ENCODE data around the gene HSPG2.

HSPG2 gene

DNA sequence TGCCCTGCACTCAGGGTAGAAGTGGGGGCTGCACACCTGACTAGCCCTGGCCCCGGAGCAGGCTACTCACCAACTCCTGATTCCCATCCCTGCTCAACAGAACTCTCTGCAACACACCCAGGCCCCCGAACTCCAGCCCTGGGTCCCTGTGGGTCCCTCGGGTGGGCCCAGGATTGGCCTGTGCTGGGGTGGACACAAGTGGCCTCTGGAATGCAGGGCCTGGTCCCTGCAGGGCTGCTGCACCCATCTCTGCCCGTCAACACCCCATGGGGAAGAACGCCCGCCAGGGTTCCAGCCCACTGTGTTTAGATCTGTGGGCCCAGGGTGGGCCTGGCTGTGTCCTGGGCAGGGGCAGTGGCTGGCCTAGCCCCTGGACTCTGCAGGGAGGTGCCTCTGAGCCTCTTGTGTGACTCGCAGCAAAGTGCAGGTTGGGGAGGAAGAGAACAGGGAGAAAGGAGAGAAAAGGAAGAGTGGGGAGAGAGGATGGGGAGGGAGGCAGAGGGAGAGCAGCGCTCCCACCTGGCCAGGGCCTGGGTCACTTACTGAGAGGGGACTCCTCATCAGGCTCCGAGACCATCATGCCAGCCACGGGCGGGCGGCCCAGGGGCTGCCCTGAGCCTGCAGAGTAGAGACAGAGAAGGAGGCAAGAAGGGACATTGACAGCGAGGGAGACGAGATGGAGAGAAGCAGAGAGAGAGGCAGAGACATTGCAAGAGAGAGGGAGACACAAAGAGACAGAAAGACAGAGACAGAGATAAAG lies 43.9 kb downstream of the HSPG2 start:
- no CpG with 5 or more reads among the region's 14 CpGs for WGBS (ENCODE audit: extremely low coverage, insufficient coverage, insufficient read length)
- Histone ChIP-seq H3K18ac (ENCODE audit: low read length) (no peak overlapping the region), H4K8ac (ENCODE audit: low read depth, low read length) (no peak overlapping the region), H2BK5ac (ENCODE audit: low read depth, low read length, poor library complexity) (no peak overlapping the region), H3K27me3 (ENCODE audit: insufficient read depth, low read length) (no peaks in the 10 kb centered on the region), H3K27ac (ENCODE audit: low read depth, low read length) (no peak overlapping the region), H3K79me1 (ENCODE audit: low read length) (peaks cover 7% of the 10 kb centered on the region), H3K9ac (ENCODE audit: low read length) (no peak overlapping the region), H2BK120ac (ENCODE audit: insufficient read depth, low read length, poor library complexity) (no peak overlapping the region), H3K23ac (ENCODE audit: low read length) (no peak overlapping the region), H3K79me2 (ENCODE audit: control insufficient read depth, insufficient read depth, low read length, poor library complexity) (peaks cover under 1% of the 10 kb centered on the region), H3K4ac (ENCODE audit: low read depth, low read length) (no peak overlapping the region), H3K14ac (ENCODE audit: low read length) (no peak overlapping the region), H3K36me3 (ENCODE audit: control insufficient read depth in 1 of 2, insufficient read depth in 2 of 2, low read length in 2 of 2) (peaks cover 70 to 78% of the 10 kb centered on the region in 2 experiments), H4K91ac (ENCODE audit: low read depth, low read length) (no peak overlapping the region), H3K4me3 (ENCODE audit: low read depth, low read length) (no peak overlapping the region), H3K4me1 (ENCODE audit: control insufficient read depth in 1 of 2, insufficient read depth in 2 of 2, low read length in 2 of 2) (peaks cover 8 to 14% of the 10 kb centered on the region in 2 experiments), H2BK12ac (ENCODE audit: low read length) (no peak overlapping the region), H2AFZ (ENCODE audit: insufficient read depth, low read length, poor library complexity) (no peak overlapping the region), H3K4me2 (ENCODE audit: low read length) (no peak overlapping the region), H2AK5ac (ENCODE audit: low read length) (no peak overlapping the region), H4K12ac (ENCODE audit: low read depth, low read length) (no peak overlapping the region), H3K9me3 (ENCODE audit: insufficient read depth, low read depth, low read length) (no peaks in the 10 kb centered on the region)
- DNase-seq = no peak

DNA sequence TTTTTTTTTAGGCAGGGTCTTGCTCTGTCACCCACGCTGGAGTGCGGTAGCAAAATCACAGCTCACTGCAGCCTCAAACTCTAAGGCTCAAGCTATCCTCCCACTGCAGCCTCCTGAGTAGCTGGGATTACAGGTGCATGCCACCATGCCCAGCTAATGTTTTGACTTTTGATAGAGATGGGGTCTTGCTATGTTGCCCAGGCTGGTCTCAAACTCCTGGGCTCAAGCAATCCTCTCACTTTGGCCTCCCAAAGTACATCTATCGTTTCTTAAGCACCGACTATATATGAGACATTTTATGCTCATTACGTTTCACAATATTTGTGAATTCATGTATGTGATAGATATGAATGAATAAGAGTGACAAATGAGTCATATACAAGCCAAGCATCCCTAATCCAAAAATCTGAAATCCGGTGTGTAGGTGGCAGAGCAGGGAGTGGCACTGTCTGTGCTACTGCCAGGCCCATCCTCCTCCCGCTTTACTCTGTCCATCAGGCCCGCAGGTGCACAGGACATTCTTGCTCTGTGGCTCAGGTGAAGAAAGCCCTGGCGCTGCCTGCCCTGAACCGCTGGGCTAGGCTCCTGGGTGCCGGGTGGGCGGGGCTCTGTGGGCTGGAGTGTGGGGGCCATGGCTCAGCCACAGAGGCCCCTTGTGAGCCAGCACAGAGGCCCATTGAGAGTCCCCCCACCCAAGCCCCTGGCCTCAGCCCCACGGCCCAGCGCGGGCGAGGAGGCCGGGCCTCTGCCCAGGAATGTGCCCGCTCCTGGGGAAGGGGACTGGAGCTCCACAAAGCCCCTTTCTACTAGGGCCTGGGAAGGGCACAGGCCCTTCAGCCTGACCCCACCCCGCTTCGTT lies 45.3 kb downstream of the HSPG2 start:
- H3K36me3 ChIP-seq (ENCODE audit: control insufficient read depth in 1 of 2, insufficient read depth in 2 of 2, low read length in 2 of 2) = peaks cover 83 to 87% of the 10 kb centered on the region in 2 experiments
- H2AK5ac ChIP-seq (ENCODE audit: low read length) = no peak overlapping the region
- H3K27me3 ChIP-seq (ENCODE audit: insufficient read depth, low read length) = no peaks in the 10 kb centered on the region
- H3K27ac ChIP-seq (ENCODE audit: low read depth, low read length) = no peak overlapping the region
- H3K14ac ChIP-seq (ENCODE audit: low read length) = no peak overlapping the region
- no peaks in the 10 kb centered on the region for H3K9me3 ChIP-seq (ENCODE audit: insufficient read depth, low read depth, low read length)
- H2AFZ ChIP-seq (ENCODE audit: insufficient read depth, low read length, poor library complexity) = no peak overlapping the region
- peaks cover 5% of the 10 kb centered on the region for H3K79me1 ChIP-seq (ENCODE audit: low read length)
- H3K79me2 ChIP-seq (ENCODE audit: control insufficient read depth, insufficient read depth, low read length, poor library complexity) = no peaks in the 10 kb centered on the region
- no peak overlapping the region for H3K4me3 ChIP-seq (ENCODE audit: low read depth, low read length)
- no peak overlapping the region for H3K18ac ChIP-seq (ENCODE audit: low read length)
- H3K4ac ChIP-seq (ENCODE audit: low read depth, low read length) = no peak overlapping the region
- H2BK5ac ChIP-seq (ENCODE audit: low read depth, low read length, poor library complexity) = no peak overlapping the region
- no peak overlapping the region for H2BK12ac ChIP-seq (ENCODE audit: low read length)
- no peak overlapping the region for H3K4me2 ChIP-seq (ENCODE audit: low read length)
- H3K23ac ChIP-seq (ENCODE audit: low read length) = no peak overlapping the region
- H3K4me1 ChIP-seq (ENCODE audit: control insufficient read depth in 1 of 2, insufficient read depth in 2 of 2, low read length in 2 of 2) = peaks cover 2 to 4% of the 10 kb centered on the region in 2 experiments
- H4K8ac ChIP-seq (ENCODE audit: low read depth, low read length) = no peak overlapping the region
- H4K12ac ChIP-seq (ENCODE audit: low read depth, low read length) = no peak overlapping the region
- no peak overlapping the region for H2BK120ac ChIP-seq (ENCODE audit: insufficient read depth, low read length, poor library complexity)
- H4K91ac ChIP-seq (ENCODE audit: low read depth, low read length) = no peak overlapping the region
- no peak overlapping the region for H3K9ac ChIP-seq (ENCODE audit: low read length)
- WGBS (ENCODE audit: extremely low coverage, insufficient coverage, insufficient read length) = no CpG with 5 or more reads among the region's 20 CpGs
- DNase-seq = no peak

DNA sequence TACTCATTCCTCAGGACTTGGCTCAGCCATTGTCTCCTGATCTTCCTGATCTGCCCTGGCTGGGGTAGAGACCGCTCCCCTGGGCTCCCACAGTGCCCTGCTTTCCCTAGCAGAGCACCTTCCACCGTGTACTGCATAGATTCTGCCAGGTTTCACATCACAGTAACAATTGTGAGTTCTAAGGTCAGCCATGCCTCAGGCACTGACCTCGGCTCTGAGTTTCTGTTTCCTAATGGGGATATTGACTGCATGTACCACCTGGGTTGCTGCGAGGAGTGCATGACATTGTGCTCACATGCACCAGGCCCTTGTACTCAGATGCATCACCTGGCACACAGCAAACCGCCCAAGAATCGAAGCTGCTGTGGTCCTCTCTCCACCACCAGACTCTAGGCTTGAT lies 46.0 kb downstream of the HSPG2 start:
- no peak overlapping the region for H4K91ac ChIP-seq (ENCODE audit: low read depth, low read length)
- H3K23ac ChIP-seq (ENCODE audit: low read length) = no peak overlapping the region
- no peaks in the 10 kb centered on the region for H3K9me3 ChIP-seq (ENCODE audit: insufficient read depth, low read depth, low read length)
- H2AK5ac ChIP-seq (ENCODE audit: low read length) = no peak overlapping the region
- peaks cover 5% of the 10 kb centered on the region for H3K79me1 ChIP-seq (ENCODE audit: low read length)
- no peak overlapping the region for H2BK5ac ChIP-seq (ENCODE audit: low read depth, low read length, poor library complexity)
- no peak overlapping the region for H3K18ac ChIP-seq (ENCODE audit: low read length)
- H3K4me2 ChIP-seq (ENCODE audit: low read length) = no peak overlapping the region
- peaks cover 89 to 92% of the 10 kb centered on the region in 2 experiments for H3K36me3 ChIP-seq (ENCODE audit: control insufficient read depth in 1 of 2, insufficient read depth in 2 of 2, low read length in 2 of 2)
- H3K27ac ChIP-seq (ENCODE audit: low read depth, low read length) = no peak overlapping the region
- H3K27me3 ChIP-seq (ENCODE audit: insufficient read depth, low read length) = no peaks in the 10 kb centered on the region
- no peak overlapping the region for H3K4ac ChIP-seq (ENCODE audit: low read depth, low read length)
- no peak overlapping the region for H4K8ac ChIP-seq (ENCODE audit: low read depth, low read length)
- no peaks in the 10 kb centered on the region for H3K79me2 ChIP-seq (ENCODE audit: control insufficient read depth, insufficient read depth, low read length, poor library complexity)
- H2BK12ac ChIP-seq (ENCODE audit: low read length) = no peak overlapping the region
- no peak overlapping the region for H4K12ac ChIP-seq (ENCODE audit: low read depth, low read length)
- WGBS (ENCODE audit: extremely low coverage, insufficient coverage, insufficient read length) = no CpG with 5 or more reads among the region's 6 CpGs
- no peak overlapping the region for H2AFZ ChIP-seq (ENCODE audit: insufficient read depth, low read length, poor library complexity)
- no peaks in the 10 kb centered on the region for H3K4me1 ChIP-seq (ENCODE audit: control insufficient read depth in 1 of 2, insufficient read depth in 2 of 2, low read length in 2 of 2)
- no peak overlapping the region for H3K9ac ChIP-seq (ENCODE audit: low read length)
- no peak for DNase-seq
- no peak overlapping the region for H3K4me3 ChIP-seq (ENCODE audit: low read depth, low read length)
- H3K14ac ChIP-seq (ENCODE audit: low read length) = no peak overlapping the region
- H2BK120ac ChIP-seq (ENCODE audit: insufficient read depth, low read length, poor library complexity) = no peak overlapping the region

DNA sequence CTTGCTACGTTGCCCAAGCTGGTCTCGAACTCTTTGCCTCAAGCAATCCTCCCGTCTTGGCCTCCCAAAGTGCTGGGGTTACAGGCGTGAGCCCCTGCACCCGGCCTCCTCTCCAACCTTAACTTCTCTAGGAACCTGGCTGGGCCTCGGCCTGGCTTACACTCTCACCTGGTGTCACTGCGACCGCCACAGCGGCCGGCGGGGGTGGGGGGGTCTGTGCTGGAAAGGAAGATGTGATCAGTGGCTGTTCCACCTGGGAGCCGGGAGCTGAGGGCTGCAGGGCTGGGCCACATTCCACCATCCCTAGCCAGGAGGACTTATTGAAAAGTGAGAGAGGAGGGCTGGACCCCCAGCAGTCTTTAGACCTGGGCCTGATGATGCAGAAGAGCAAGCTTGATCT lies 48.6 kb downstream of the HSPG2 start:
- Histone ChIP-seq H3K36me3 (ENCODE audit: control insufficient read depth in 1 of 2, insufficient read depth in 2 of 2, low read length in 2 of 2) (peaks cover 92 to 93% of the 10 kb centered on the region in 2 experiments), H3K4ac (ENCODE audit: low read depth, low read length) (no peak overlapping the region), H4K8ac (ENCODE audit: low read depth, low read length) (no peak overlapping the region), H2AK5ac (ENCODE audit: low read length) (no peak overlapping the region), H2AFZ (ENCODE audit: insufficient read depth, low read length, poor library complexity) (no peak overlapping the region), H3K4me3 (ENCODE audit: low read depth, low read length) (no peak overlapping the region), H3K4me1 (ENCODE audit: control insufficient read depth in 1 of 2, insufficient read depth in 2 of 2, low read length in 2 of 2) (no peaks in the 10 kb centered on the region), H3K27ac (ENCODE audit: low read depth, low read length) (no peak overlapping the region), H2BK120ac (ENCODE audit: insufficient read depth, low read length, poor library complexity) (no peak overlapping the region), H3K23ac (ENCODE audit: low read length) (no peak overlapping the region), H4K91ac (ENCODE audit: low read depth, low read length) (no peak overlapping the region), H3K27me3 (ENCODE audit: insufficient read depth, low read length) (no peaks in the 10 kb centered on the region), H3K14ac (ENCODE audit: low read length) (no peak overlapping the region), H2BK12ac (ENCODE audit: low read length) (no peak overlapping the region), H2BK5ac (ENCODE audit: low read depth, low read length, poor library complexity) (no peak overlapping the region), H3K79me2 (ENCODE audit: control insufficient read depth, insufficient read depth, low read length, poor library complexity) (no peaks in the 10 kb centered on the region), H3K4me2 (ENCODE audit: low read length) (no peak overlapping the region), H4K12ac (ENCODE audit: low read depth, low read length) (no peak overlapping the region), H3K18ac (ENCODE audit: low read length) (no peak overlapping the region), H3K79me1 (ENCODE audit: low read length) (no peaks in the 10 kb centered on the region), H3K9me3 (ENCODE audit: insufficient read depth, low read depth, low read length) (no peaks in the 10 kb centered on the region), H3K9ac (ENCODE audit: low read length) (no peak overlapping the region)
- WGBS (ENCODE audit: extremely low coverage, insufficient coverage, insufficient read length) = no CpG with 5 or more reads among the region's 12 CpGs
- DNase-seq = no peak

All from trophoblast cell (in vitro differentiated cells and primary cell).